Muscle of arm (tissue), 12 donors: Measurements from ENCODE around the gene RHOBTB1. TPM values are rescaled to one million over a fixed set of nuclear protein-coding genes. Genes with fewer than 3 reads are reported as not detected.

Experiments
- DNase-seq: peaks from one replicate; pipeline ENCODE4 v3.0.0-alpha.2; 2013
- polyA plus RNA-seq, 12 donors: library from polyadenylated mRNA; unstranded; fragments of 120-200 nt; gene quantifications; one replicate each; pipeline ENCODE4 v1.2.1, GENCODE V29; 2013; ENCODE audit not compliant: insufficient read length in 12 of 12

The RHOBTB1 gene
- polyA plus RNA-seq, 12 donors, result 20.8 to 42.6 (median 25.2) TPM; not detected in 1

GRCh38 chr10:60943316-60944057, 498 bp downstream of the RHOBTB1 start:
- peak; percentile 77 for DNase-seq

- DNase-seq, result peak; percentile 72
Observed at GRCh38 chr10:60942788-60943315, 1.1 kb downstream of the RHOBTB1 start.

GRCh38 chr10:60942134-60942787, 1.7 kb downstream of the RHOBTB1 start:
- no peak for DNase-seq

- DNase-seq, result no peak
Observed at GRCh38 chr10:60940446-60940845, 3.5 kb downstream of the RHOBTB1 start.

- DNase-seq, result no peak
Observed at GRCh38 chr10:60937784-60938654, 6.0 kb downstream of the RHOBTB1 start.

GRCh38 chr10:60937022-60937421, 7.0 kb downstream of the RHOBTB1 start:
- no peak for DNase-seq

- DNase-seq, result no peak
Observed at GRCh38 chr10:60934215-60935175, 9.5 kb downstream of the RHOBTB1 start.

- no peak for DNase-seq
Observed at GRCh38 chr10:60932756-60933155, 11.2 kb downstream of the RHOBTB1 start.

- DNase-seq, result no peak
Observed at GRCh38 chr10:60930237-60930636, 13.7 kb downstream of the RHOBTB1 start.

- no peak for DNase-seq
Observed at GRCh38 chr10:60921633-60922032, 22.4 kb downstream of the RHOBTB1 start.

GRCh38 chr10:60920479-60920878, 23.5 kb downstream of the RHOBTB1 start:
- DNase-seq, result no peak

- no peak for DNase-seq
Observed at GRCh38 chr10:60919551-60919950, 24.4 kb downstream of the RHOBTB1 start.

- no peak for DNase-seq
Observed at GRCh38 chr10:60917331-60918280, 26.4 kb downstream of the RHOBTB1 start.

GRCh38 chr10:60916025-60916424, 28.0 kb downstream of the RHOBTB1 start:
- DNase-seq, result no peak

- peak; percentile 62 for DNase-seq
Observed at GRCh38 chr10:60914690-60915141, 29.3 kb downstream of the RHOBTB1 start.

GRCh38 chr10:60913657-60914056, 30.3 kb downstream of the RHOBTB1 start:
- no peak for DNase-seq

- no peak for DNase-seq
Observed at GRCh38 chr10:60913071-60913470, 30.9 kb downstream of the RHOBTB1 start.

- no peak for DNase-seq
Observed at GRCh38 chr10:60911715-60912114, 32.3 kb downstream of the RHOBTB1 start.

- DNase-seq, result no peak
Observed at GRCh38 chr10:60911216-60911615, 32.8 kb downstream of the RHOBTB1 start.

- no peak for DNase-seq
Observed at GRCh38 chr10:60910543-60910942, 33.4 kb downstream of the RHOBTB1 start.
